SH-SY5Y (cell line): Measurements from ENCODE around the gene IFIT1.

ENCODE experiments used
- GATA2 ChIP-seq: IDR thresholded peaks from 2 replicates; pipeline ENCODE4 v1.6.1; 2011; ENCODE audit warnings: mild to moderate bottlenecking, low read depth, low read length
- GATA3 ChIP-seq: IDR thresholded peaks from 2 replicates; pipeline ENCODE4 v1.6.1; 2011; ENCODE audit warnings: low read depth, mild to moderate bottlenecking, low read length, moderate library complexity

GRCh38 chr10:89360157-89360556 lies 32.3 kb upstream of the IFIT1 start:
- TF ChIP-seq GATA2 (no peak), GATA3 (no peak)
